ENCODE data around the gene KMT2E. TPM values are rescaled to one million over a fixed set of nuclear protein-coding genes. Genes with fewer than 3 reads are reported as not detected.

Gene KMT2E
- total and polyA plus RNA-seq, 2 donors (not counting 1 experiment from before 2014, with no cell fraction given): 32.4 to 328 TPM

- Histone ChIP-seq H3K79me2 (ENCODE audit: control insufficient read depth, insufficient read depth, low read length) (peaks cover 8% of the 10 kb centered on the region), H3K4me2 (replicated peaks; ENCODE audit: low read depth, low read length, poor library complexity, severe bottlenecking) (no peak overlapping the region), H3K9me3 (ENCODE audit: control extremely low read depth in 1 of 3, control insufficient read depth in 2 of 3, insufficient read depth in 1 of 3, low read length in 2 of 3) (no peaks in the 10 kb centered on the region), H3K4me3 (ENCODE audit: control extremely low read depth in 1 of 5, extremely low read depth in 1 of 5, insufficient read depth in 1 of 5, low read depth in 2 of 5, low read length in 4 of 5) (no peak overlapping the region), H3K9ac (ENCODE audit: low read length) (no peak overlapping the region), H4K20me1 (ENCODE audit: control insufficient read depth, insufficient read depth, low read length, poor library complexity, severe bottlenecking) (peaks cover 28% of the 10 kb centered on the region), H3K4me1 (ENCODE audit: control insufficient read depth in 2 of 2, insufficient read depth in 2 of 2, low read length in 2 of 2) (no peaks in the 10 kb centered on the region), H3K27ac (ENCODE audit: low read length in 2 of 2) (no peak overlapping the region), H2AFZ (ENCODE audit: insufficient read depth, low read depth, low read length, poor library complexity, severe bottlenecking) (no peak overlapping the region), H3K36me3 (replicated peaks in 1 of 2; ENCODE audit: control extremely low read depth in 1 of 2, control insufficient read depth in 1 of 2, extremely low read depth in 1 of 2, insufficient read depth in 2 of 2, low read length in 1 of 2) (peaks cover 0 to 71% of the 10 kb centered on the region in 2 experiments), H3K27me3 (replicated peaks in 1 of 4; ENCODE audit: control extremely low read depth in 1 of 4, control insufficient read depth in 3 of 4, insufficient read depth in 4 of 4, low read length in 3 of 4) (no peaks in the 10 kb centered on the region)
- POLR2A ChIA-PET: no interaction called here
- no peaks in the 10 kb centered on the region for H3K27me3 Mint-ChIP-seq
- TF ChIP-seq, protein P1, sequence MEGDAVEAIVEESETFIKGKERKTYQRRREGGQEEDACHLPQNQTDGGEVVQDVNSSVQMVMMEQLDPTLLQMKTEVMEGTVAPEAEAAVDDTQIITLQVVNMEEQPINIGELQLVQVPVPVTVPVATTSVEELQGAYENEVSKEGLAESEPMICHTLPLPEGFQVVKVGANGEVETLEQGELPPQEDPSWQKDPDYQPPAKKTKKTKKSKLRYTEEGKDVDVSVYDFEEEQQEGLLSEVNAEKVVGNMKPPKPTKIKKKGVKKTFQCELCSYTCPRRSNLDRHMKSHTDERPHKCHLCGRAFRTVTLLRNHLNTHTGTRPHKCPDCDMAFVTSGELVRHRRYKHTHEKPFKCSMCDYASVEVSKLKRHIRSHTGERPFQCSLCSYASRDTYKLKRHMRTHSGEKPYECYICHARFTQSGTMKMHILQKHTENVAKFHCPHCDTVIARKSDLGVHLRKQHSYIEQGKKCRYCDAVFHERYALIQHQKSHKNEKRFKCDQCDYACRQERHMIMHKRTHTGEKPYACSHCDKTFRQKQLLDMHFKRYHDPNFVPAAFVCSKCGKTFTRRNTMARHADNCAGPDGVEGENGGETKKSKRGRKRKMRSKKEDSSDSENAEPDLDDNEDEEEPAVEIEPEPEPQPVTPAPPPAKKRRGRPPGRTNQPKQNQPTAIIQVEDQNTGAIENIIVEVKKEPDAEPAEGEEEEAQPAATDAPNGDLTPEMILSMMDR (IDR thresholded peaks at IDR 0.05): no peak
- no peak for TF ChIP-seq EZH2 (IDR thresholded peaks at IDR 0.05; ENCODE audit: borderline replicate concordance, insufficient read depth, low read depth, low read length, poor library complexity, severe bottlenecking)
- no peaks in the 10 kb centered on the region for H3K4me1 Mint-ChIP-seq
- intact Hi-C loops (cut with micrococcal nuclease): no loop called here
- ATAC-seq (ENCODE audit: low read depth): no peak
- DNase-seq: no peak
- H3K27ac Mint-ChIP-seq: no peak overlapping the region
- WGBS (ENCODE audit: insufficient coverage): 87% methylated on average over 7 of the region's 12 CpGs
- CTCF ChIA-PET: interaction anchor here (0.6 kb wide), 1 partner anchor 401 kb away, joined by 4 read pairs; the partner anchor contains the start of gene RINT1
- H3K9me3 Mint-ChIP-seq (ENCODE audit: insufficient read depth): no peaks in the 10 kb centered on the region
- no peak overlapping the region for H3K4me3 Mint-ChIP-seq
Measured at GRCh38 chr7:105131033-105131656, 117.1 kb downstream of the KMT2E start.

DNA sequence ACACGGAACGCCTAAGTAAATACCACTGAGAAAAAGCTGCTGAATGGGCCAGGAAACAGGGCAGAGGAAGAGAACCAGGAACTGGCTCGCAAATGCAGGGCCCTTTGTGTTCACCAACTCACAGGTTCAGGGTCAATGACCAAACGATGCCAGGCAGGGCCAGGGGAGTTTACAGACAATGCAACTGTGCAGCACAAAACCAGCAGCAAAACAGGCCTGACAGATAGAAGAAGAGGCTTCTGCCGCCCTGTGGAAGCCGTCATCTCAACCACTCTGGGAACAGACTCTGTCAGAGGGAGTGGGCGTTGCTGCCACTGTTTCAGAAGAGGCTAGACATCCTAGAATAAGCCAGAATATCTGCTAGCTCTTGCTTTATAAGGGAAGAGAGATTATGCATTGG, 117.9 kb downstream of the KMT2E start:
- peaks cover 32% of the 10 kb centered on the region for H4K20me1 ChIP-seq (ENCODE audit: control insufficient read depth, insufficient read depth, low read length, poor library complexity, severe bottlenecking)
- no peak overlapping the region for H3K4me3 Mint-ChIP-seq
- H3K79me2 ChIP-seq (ENCODE audit: control insufficient read depth, insufficient read depth, low read length): peaks cover 14% of the 10 kb centered on the region
- H3K27ac ChIP-seq (ENCODE audit: low read length in 2 of 2): no peak overlapping the region
- H3K9ac ChIP-seq (ENCODE audit: low read length): no peak overlapping the region
- H3K9me3 Mint-ChIP-seq (ENCODE audit: insufficient read depth): no peaks in the 10 kb centered on the region
- DNase-seq (no peak), ATAC-seq (ENCODE audit: low read depth) (no peak)
- POLR2A ChIA-PET: no interaction called here
- H3K4me2 ChIP-seq (replicated peaks; ENCODE audit: low read depth, low read length, poor library complexity, severe bottlenecking): no peak overlapping the region
- intact Hi-C loops (cut with micrococcal nuclease): no loop called here
- no peaks in the 10 kb centered on the region for H3K9me3 ChIP-seq (ENCODE audit: control extremely low read depth in 1 of 3, control insufficient read depth in 2 of 3, insufficient read depth in 1 of 3, low read length in 2 of 3)
- CTCF ChIA-PET: no interaction called here
- H3K4me1 ChIP-seq (ENCODE audit: control insufficient read depth in 2 of 2, insufficient read depth in 2 of 2, low read length in 2 of 2): no peaks in the 10 kb centered on the region
- no peaks in the 10 kb centered on the region for H3K4me1 Mint-ChIP-seq
- 93% methylated on average over 5 of the region's 7 CpGs for WGBS (ENCODE audit: insufficient coverage)
- no peaks in the 10 kb centered on the region for H3K27me3 Mint-ChIP-seq
- H3K27me3 ChIP-seq (replicated peaks in 1 of 4; ENCODE audit: control extremely low read depth in 1 of 4, control insufficient read depth in 3 of 4, insufficient read depth in 4 of 4, low read length in 3 of 4): no peaks in the 10 kb centered on the region
- no peak overlapping the region for H3K27ac Mint-ChIP-seq
- H3K4me3 ChIP-seq (ENCODE audit: control extremely low read depth in 1 of 5, extremely low read depth in 1 of 5, insufficient read depth in 1 of 5, low read depth in 2 of 5, low read length in 4 of 5): no peak overlapping the region
- no peak for TF ChIP-seq EZH2 (IDR thresholded peaks at IDR 0.05; ENCODE audit: borderline replicate concordance, insufficient read depth, low read depth, low read length, poor library complexity, severe bottlenecking)
- TF ChIP-seq, protein P1 (IDR thresholded peaks at IDR 0.05): no peak
- H3K36me3 ChIP-seq (replicated peaks in 1 of 2; ENCODE audit: control extremely low read depth in 1 of 2, control insufficient read depth in 1 of 2, extremely low read depth in 1 of 2, insufficient read depth in 2 of 2, low read length in 1 of 2): peaks cover 0 to 71% of the 10 kb centered on the region in 2 experiments
- H2AFZ ChIP-seq (ENCODE audit: insufficient read depth, low read depth, low read length, poor library complexity, severe bottlenecking): no peak overlapping the region
